HG03354 (cell line): Measurements from ENCODE around the gene CAPG.
"Not testable (repeated sequence)": the region's sequence is repeated elsewhere in the genome, so short reads cannot be mapped to it uniquely, and the experiment has no call there.

Source experiments
- ATAC-seq: cut with Tn5 transposase; IDR thresholded peaks from one replicate; pipeline ENCODE4 v1.9.1; 2021; ENCODE audit warnings: mild to moderate bottlenecking; ENCODE audit not compliant: unreplicated experiment, poor library complexity, severe bottlenecking

The CAPG gene

DNA sequence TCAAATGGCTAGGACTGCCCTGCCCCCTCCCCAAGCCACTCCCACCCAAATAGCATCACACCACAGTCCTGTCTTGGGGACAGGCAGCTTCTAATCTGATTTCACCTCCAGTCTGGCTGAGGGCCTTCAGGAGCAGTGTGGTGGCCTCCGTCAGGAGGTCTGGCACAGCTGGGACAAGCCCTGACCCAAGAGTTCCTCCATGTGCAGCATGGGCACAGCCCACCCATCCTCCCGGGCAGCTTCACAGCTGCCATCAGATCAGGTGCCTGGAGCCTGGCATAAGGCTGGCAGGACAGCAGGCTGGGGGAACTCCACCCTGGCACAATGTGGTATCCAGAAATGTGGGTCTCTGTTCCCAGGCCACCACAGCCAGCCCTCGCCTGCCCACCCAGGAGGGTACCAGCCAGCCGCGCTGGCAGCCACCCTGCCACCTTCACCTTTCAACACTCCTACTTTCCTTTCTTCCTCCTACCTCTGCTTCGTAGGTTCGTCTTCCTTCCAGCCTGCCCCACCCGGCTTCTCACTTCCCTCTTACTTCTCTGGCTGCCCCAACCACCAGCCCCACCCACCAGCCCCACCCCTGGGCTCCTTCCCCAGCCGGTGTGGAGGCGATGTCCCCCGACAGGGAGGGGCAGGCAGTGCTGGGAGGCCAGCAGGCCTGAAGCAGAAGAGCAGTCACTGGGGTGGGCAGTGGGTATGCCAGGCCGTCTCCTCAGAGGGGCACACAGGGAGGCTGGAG, at the start of gene CAPG:
Gene CAPG (minus strand): TSS at position 522 of the 739 bp plus-strand sequence. CDS start 8,221 bp downstream, outside the sequence.
- ATAC-seq = peak; percentile 62

GRCh38 chr2:85459771-85460170, 49.6 kb upstream of the CAPG start:
- no peak for ATAC-seq

GRCh38 chr2:85458601-85459563, 48.7 kb upstream of the CAPG start:
- ATAC-seq = no peak

- ATAC-seq = no peak
Observed at GRCh38 chr2:85457877-85458316, 47.7 kb upstream of the CAPG start.

DNA sequence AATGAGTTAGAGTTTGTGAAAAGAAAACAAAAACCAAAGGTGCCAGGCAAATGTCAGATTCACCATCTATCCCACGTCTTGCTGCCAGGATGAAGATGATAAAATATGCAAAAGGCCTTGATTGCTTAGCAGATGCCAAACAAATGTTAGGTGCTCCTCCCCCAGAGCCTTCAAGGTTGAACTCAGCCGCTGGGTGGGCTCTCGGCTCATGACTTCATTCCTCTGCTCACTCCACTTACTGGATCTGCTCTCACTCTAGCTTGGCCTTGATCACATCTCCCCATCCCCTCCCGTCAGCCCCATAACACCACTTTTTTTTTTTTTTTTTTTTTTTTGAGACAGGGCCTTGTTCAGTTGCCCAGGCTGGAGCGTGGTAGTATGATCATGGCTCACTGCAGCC, 46.9 kb upstream of the CAPG start:
- no peak for ATAC-seq

- no peak for ATAC-seq
Observed at GRCh38 chr2:85455552-85456090, 45.5 kb upstream of the CAPG start.

DNA sequence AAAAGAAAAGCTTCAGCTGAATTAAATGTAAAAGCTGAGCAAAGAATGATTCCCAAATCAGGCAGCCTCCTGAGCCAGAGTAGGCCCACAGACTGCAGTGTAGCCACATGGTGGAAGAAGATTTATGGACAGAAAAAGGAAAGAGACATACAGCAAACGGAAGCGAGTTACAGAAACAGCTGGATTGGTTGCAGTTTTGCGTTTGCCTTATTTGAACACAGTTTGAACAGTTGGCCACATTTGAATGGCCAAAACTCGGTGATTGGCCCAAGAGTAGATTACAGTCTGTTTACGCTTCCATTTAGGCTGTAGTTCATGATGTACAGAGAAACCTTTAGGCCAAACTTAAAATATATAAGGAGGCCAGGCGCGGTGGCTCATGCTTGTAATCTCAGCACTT, 43.4 kb upstream of the CAPG start:
- no peak for ATAC-seq

DNA sequence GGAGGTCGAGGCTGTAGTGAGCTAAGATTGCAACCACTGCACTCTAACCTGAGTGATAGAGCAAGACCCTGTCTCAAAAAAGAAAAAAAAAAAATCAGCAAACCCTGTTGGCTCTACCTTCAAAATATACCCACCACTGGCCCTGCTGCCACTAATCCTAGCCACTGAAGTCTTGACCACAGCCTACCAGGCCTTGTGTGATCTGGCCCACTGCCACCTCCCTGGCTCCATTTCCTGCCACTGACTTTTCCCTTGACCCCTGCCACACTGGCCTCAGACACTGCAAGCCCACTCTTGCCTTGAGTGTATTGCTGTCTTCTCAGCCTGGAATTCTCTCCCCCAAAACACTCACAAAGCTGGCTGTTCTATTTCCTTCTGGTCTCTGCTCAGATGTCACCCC, 42.1 kb upstream of the CAPG start:
- no peak for ATAC-seq

DNA sequence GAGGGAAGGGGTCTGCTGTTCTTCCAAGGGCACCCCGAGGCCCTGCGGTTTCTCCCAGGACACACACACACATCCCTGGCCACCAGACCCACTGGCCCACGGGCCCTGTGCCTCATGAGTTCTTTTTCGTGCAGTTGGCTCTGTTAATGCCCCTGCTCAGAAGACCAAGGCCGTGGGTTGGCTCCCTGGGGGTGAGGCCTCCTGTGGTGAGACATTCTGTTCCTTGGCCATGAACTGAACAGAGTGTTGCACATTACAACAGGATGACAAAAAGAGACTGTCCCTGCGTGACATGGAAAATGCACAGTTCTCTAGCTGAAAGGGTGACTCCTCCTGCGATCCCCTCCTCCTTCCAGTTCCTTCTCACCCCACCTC, 39.0 kb upstream of the CAPG start:
- no peak for ATAC-seq

DNA sequence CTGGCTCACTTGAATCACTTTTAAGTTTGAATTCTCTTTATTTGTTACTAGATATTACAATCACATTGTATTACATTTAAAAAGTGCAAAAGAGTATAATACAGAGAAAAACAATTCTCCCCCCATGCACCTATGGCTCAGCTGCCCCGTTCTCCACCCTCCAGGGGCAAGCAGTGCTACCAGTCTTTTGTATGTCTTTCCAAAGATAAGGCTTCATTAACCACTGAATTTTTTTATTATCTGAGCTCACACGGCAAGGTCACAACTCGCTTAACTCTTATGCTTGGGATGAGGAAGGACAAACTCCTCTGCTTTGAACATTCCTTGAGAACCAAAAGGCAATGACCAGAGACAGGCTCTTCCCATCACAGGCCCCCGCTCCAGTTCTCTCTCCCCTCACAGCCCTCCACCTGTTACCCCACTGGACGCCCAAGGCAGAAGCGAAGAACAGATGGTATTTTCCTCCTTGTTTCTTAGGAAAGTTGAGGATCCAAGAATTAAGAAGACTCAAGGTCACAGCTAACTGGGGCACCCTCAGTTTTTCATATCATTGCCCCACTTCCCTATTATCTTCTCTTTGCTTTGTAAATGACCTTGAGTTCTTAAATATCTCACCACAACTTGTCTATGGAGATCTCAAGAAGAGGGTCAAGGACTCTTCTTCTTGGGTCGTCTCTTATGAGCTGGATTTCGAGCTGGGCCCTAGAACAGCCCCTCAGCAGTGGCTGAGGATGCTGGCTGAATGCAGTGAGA, 38.5 kb upstream of the CAPG start:
- no peak for ATAC-seq

- no peak for ATAC-seq
Observed at GRCh38 chr2:85447222-85447585, 37.0 kb upstream of the CAPG start.

DNA sequence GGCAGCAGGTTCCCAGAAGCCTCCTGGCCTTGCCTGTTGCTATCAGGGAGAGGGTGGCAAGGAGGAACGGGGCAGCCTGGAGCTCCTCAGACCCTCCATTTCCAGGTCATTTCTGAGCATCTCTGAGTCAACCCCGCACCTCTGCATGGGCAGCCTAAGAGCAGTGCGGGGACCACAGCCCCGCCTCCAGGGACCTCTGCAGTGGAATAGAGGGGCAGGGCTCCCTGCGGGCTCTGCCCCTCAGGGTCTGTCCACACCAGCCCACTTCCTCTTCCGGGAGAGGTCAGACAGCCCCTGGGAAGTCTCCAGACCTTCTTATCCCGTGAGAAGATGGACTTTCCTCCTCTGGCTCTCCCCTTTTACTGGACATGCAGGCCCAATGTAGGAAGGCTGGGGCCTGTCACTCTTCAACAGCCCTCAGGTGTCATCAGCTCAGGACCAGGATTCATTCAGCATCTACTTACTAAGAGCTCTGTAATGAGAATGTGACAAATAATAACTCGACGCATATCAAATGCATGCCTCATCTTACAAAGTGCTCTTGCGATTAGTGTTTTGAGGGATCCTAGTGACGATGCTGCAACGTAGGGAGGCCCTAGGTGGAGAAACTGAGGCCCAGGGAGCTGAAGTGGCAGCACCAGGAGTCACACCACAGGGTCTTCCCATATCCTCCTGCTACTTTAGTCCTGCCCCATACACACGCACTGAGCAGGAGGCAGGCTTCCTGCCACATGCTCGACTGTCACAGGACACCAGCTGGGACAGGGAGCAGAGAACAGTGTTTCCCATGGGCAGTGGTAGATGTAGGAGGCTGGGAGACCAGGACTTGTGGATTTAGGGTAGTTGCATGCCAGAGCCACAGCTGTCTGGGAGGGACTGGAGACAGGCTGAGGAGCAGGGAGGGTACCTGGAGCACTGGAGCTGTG, 36.4 kb upstream of the CAPG start:
- ATAC-seq = no peak

- no peak for ATAC-seq
Observed at GRCh38 chr2:85445316-85446295, 35.4 kb upstream of the CAPG start.

DNA sequence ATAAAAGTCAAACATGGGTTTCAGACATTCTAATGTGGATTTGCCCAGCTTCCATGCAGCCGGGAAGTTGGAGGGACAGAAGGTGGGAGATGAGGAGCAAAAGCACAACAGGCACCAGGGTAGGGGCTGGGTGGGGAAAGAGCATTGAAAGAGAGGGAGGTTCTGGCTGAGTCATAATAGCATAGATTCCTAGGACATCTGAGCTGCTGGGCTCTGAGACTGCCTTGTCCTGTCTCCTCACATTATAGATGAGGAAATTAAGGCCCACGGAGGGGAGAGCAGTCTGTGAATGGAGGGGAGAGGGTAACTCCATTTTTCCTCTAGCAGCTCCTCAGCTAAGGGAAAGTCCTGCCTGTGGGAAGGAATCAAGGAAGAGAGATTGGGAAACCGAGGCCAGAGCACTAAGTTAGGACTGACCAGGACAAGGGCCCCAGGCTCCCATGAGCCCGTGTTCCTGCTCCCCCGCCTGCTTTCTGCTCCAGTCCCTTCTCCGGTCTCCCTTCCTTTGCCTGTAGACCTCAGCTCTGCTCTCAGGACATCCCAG, 34.5 kb upstream of the CAPG start:
- no peak for ATAC-seq

GRCh38 chr2:85441864-85442263, 31.7 kb upstream of the CAPG start:
- no peak for ATAC-seq

DNA sequence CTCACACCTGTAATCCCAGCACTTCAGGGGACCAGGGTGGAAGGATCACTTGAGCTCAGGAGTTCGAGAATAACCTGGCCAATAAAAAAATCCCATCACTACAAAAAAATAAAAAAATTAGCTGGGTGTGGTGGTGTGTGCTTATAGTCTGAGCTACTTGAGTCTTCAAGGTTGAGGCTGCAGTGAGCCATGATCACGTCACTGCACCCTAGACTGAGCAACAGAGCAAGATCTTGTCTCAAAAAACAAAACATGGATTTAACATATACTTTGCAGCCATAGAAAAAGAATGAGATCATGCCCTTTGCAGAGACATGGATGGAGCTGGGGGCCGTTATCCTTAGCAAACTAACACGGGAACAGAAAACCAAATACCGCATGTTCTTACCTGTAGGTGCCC, 30.6 kb upstream of the CAPG start:
- no peak for ATAC-seq

GRCh38 chr2:85439986-85440385, 29.8 kb upstream of the CAPG start:
- ATAC-seq = no peak

- not testable (repeated sequence) for ATAC-seq
Observed at GRCh38 chr2:85439569-85439968, 29.4 kb upstream of the CAPG start.
